GM12878 (cell line): ENCODE data around the gene ATF3.

ENCODE experiments used
- CTCF ChIP-seq, 3 experiments: IDR thresholded peaks in 2 of 3; conservative IDR thresholded peaks in 1 of 3; 2 replicates each; pipeline ENCODE4 v1.5.1; 2011; ENCODE audit warnings: low read depth in 3 of 3, low read length in 3 of 3, mild to moderate bottlenecking in 3 of 3, control low read depth in 2 of 3, moderate library complexity in 2 of 3, inconsistent platforms in 1 of 3, mixed read lengths in 1 of 3; ENCODE audit not compliant: control insufficient read depth in 2 of 3, insufficient read depth in 1 of 3; ENCODE audit errors: extremely low read depth in 1 of 3
- EGR1 ChIP-seq, 2 experiments: IDR thresholded peaks; 1 replicate in 1 of 2; 2 replicates in 1 of 2; pipeline ENCODE4 v1.6.1; 2011 to 2012; ENCODE audit warnings: low read depth in 2 of 2, low read length in 2 of 2, borderline replicate concordance in 1 of 2, mild to moderate bottlenecking in 1 of 2, moderate library complexity in 1 of 2
- FOXM1 ChIP-seq: IDR thresholded peaks from 2 replicates; pipeline ENCODE4 v1.6.1; 2012; ENCODE audit warnings: low read depth, mild to moderate bottlenecking, inconsistent platforms, low read length, moderate library complexity
- JUND ChIP-seq: IDR thresholded peaks from 2 replicates; pipeline ENCODE4 v1.6.1; 2012; ENCODE audit warnings: low read depth, mild to moderate bottlenecking, low read length, improper control_type of control experiment, moderate library complexity
- POLR2A ChIP-seq: IDR thresholded peaks from 2 replicates; pipeline ENCODE4 v1.6.1; 2011; ENCODE audit warnings: low read depth, mild to moderate bottlenecking, low read length
- SRF ChIP-seq, 2 experiments: IDR thresholded peaks; 2 replicates each; pipeline ENCODE4 v1.6.1; 2011; ENCODE audit warnings: low read depth in 2 of 2, low read length in 2 of 2, mild to moderate bottlenecking in 1 of 2, moderate library complexity in 1 of 2
- TF ChIP-seq, protein P1 (sequence below): IDR thresholded peaks from 2 replicates; pipeline ENCODE4 v1.6.1; 2012; ENCODE audit warnings: low read length, inconsistent platforms

- TF ChIP-seq POLR2A (no peak), FOXM1 (no peak), JUND (no peak), CTCF (IDR thresholded peaks at IDR 0.05 in 2 of 3, conservative IDR thresholded peaks at IDR 0.05 in 1 of 3; ENCODE audit: control insufficient read depth in 2 of 3, extremely low read depth in 1 of 3, insufficient read depth in 1 of 3, low read depth in 3 of 3, low read length in 3 of 3) (no peak), EGR1 (IDR thresholded peaks at IDR 0.05; ENCODE audit: borderline replicate concordance in 1 of 2, low read depth in 2 of 2, low read length in 2 of 2) (no peak), SRF (IDR thresholded peaks at IDR 0.05; ENCODE audit: low read depth in 2 of 2, low read length in 2 of 2) (no peak)
- TF ChIP-seq, protein P1, sequence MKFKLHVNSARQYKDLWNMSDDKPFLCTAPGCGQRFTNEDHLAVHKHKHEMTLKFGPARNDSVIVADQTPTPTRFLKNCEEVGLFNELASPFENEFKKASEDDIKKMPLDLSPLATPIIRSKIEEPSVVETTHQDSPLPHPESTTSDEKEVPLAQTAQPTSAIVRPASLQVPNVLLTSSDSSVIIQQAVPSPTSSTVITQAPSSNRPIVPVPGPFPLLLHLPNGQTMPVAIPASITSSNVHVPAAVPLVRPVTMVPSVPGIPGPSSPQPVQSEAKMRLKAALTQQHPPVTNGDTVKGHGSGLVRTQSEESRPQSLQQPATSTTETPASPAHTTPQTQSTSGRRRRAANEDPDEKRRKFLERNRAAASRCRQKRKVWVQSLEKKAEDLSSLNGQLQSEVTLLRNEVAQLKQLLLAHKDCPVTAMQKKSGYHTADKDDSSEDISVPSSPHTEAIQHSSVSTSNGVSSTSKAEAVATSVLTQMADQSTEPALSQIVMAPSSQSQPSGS, result no peak
Observed at GRCh38 chr1:212593821-212594251, 14.7 kb upstream of the ATF3 start.
